A673 (cell line): ENCODE data around the gene THRB.

Experiments used
- EZH2 ChIP-seq: fragments of 200-600 bp; sonication (generic); IDR thresholded peaks from 2 replicates; pipeline ENCODE4 v1.6.1; 2017; ENCODE audit warnings: borderline replicate concordance, low read depth, mild to moderate bottlenecking, mixed read lengths, antibody characterized with exemption, low read length; ENCODE audit not compliant: poor library complexity, severe bottlenecking
- TF ChIP-seq, protein P1 (sequence below): fragments of 300-800, 200-600 bp; sonication (generic); conservative IDR thresholded peaks from 2 replicates; pipeline ENCODE4 v1.5.1; 2017; ENCODE audit warnings: low read depth, mild to moderate bottlenecking, antibody characterized with exemption, low read length, moderate library complexity, mixed read lengths

DNA sequence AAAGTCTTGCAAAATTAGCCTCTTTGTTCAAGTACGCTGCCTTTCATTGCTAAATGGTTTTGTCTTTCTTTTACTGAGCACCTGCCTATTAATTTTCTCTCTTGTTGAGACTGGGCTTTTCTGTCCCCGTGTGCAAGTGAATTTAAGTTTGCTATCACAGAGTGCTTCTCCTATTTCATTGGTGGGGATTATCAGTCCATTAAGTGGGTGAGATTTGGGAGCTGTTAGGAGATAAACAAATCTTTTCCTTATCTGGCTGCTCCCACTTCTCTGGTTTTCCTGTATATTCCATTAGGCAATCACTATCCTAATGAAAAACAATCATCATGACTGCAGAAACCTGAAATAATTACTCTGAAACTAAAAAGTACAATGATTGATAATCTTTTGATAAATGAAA is 295.4 kb downstream of the THRB start:
- TF ChIP-seq, protein P1, sequence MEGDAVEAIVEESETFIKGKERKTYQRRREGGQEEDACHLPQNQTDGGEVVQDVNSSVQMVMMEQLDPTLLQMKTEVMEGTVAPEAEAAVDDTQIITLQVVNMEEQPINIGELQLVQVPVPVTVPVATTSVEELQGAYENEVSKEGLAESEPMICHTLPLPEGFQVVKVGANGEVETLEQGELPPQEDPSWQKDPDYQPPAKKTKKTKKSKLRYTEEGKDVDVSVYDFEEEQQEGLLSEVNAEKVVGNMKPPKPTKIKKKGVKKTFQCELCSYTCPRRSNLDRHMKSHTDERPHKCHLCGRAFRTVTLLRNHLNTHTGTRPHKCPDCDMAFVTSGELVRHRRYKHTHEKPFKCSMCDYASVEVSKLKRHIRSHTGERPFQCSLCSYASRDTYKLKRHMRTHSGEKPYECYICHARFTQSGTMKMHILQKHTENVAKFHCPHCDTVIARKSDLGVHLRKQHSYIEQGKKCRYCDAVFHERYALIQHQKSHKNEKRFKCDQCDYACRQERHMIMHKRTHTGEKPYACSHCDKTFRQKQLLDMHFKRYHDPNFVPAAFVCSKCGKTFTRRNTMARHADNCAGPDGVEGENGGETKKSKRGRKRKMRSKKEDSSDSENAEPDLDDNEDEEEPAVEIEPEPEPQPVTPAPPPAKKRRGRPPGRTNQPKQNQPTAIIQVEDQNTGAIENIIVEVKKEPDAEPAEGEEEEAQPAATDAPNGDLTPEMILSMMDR: no peak
- no peak for TF ChIP-seq EZH2
